GM20000 (cell line): ENCODE measurements around the gene SIDT1.

Experiments used
- DNase-seq: peaks from one replicate; pipeline ENCODE4 v3.0.0; 2012; ENCODE audit warnings: low spot score
- CTCF ChIP-seq: IDR thresholded peaks from 2 replicates; pipeline ENCODE4 v1.5.1; 2012; ENCODE audit warnings: mild to moderate bottlenecking, control low read depth; ENCODE audit errors: extremely low read depth, missing control alignments

Gene SIDT1

GRCh38 chr3:113606539-113607218, 74.3 kb downstream of the SIDT1 start:
- DNase-seq, result peak; percentile 78
- TF ChIP-seq CTCF, result no peak

- no peak for TF ChIP-seq CTCF
Measured at GRCh38 chr3:113607219-113607596, 74.9 kb downstream of the SIDT1 start.

GRCh38 chr3:113614402-113614801, 82.0 kb downstream of the SIDT1 start:
- DNase-seq, result no peak
- TF ChIP-seq CTCF, result no peak

More at GRCh38 chr3:113607219-113607596, 74.9 kb downstream of the SIDT1 start:
- no peak for DNase-seq

GRCh38 chr3:113615976-113616375, 83.6 kb downstream of the SIDT1 start:
- TF ChIP-seq CTCF, result no peak
- no peak for DNase-seq

GRCh38 chr3:113617726-113618125, 85.4 kb downstream of the SIDT1 start:
- no peak for TF ChIP-seq CTCF
- no peak for DNase-seq

GRCh38 chr3:113620091-113620490, 87.7 kb downstream of the SIDT1 start:
- TF ChIP-seq CTCF, result no peak

GRCh38 chr3:113623324-113623723, 91.0 kb downstream of the SIDT1 start:
- DNase-seq, result no peak

More at GRCh38 chr3:113620091-113620490, 87.7 kb downstream of the SIDT1 start:
- DNase-seq, result no peak

More at GRCh38 chr3:113623324-113623723, 91.0 kb downstream of the SIDT1 start:
- TF ChIP-seq CTCF, result no peak
